Mesenchymal stem cell (in vitro differentiated cells and primary cell): ENCODE data around the gene URM1.
"Not testable (repeated sequence)": the region's sequence is repeated elsewhere in the genome, so short reads cannot be mapped to it uniquely, and the experiment has no call there.

Experiments
- DNase-seq: peaks from one replicate; pipeline ENCODE4 v3.0.0-alpha.2; 2013
- H2AFZ ChIP-seq: one replicate; pipeline ENCODE4 v1.6.1; 2013; ENCODE audit warnings: low read depth, mild to moderate bottlenecking, control low read depth, inconsistent platforms, low read length, moderate library complexity
- H2AK5ac ChIP-seq: 2 replicates; pipeline ENCODE4 v1.6.1; 2013; ENCODE audit warnings: low read length, moderate library complexity, mild to moderate bottlenecking, inconsistent platforms; ENCODE audit not compliant: severe bottlenecking
- H2BK120ac ChIP-seq: one replicate; pipeline ENCODE4 v1.6.1; 2013; ENCODE audit warnings: low read depth, mild to moderate bottlenecking, inconsistent platforms, low read length, moderate library complexity
- H2BK12ac ChIP-seq, 2 experiments: one replicate each; pipeline ENCODE4 v1.6.1; 2013; ENCODE audit warnings: inconsistent platforms in 2 of 2, low read length in 2 of 2, mild to moderate bottlenecking in 2 of 2, moderate library complexity in 2 of 2, control low read depth in 1 of 2
- H2BK15ac ChIP-seq: one replicate; pipeline ENCODE4 v1.6.1; 2013; ENCODE audit warnings: mild to moderate bottlenecking, low read depth, inconsistent platforms; ENCODE audit not compliant: poor library complexity, severe bottlenecking
- H2BK5ac ChIP-seq: 2 replicates; pipeline ENCODE4 v1.6.1; 2013; ENCODE audit warnings: low read depth, mild to moderate bottlenecking, low read length, control low read depth, inconsistent platforms; ENCODE audit not compliant: poor library complexity, severe bottlenecking
- H3K14ac ChIP-seq, 2 experiments: one replicate each; pipeline ENCODE4 v1.6.1; 2013; ENCODE audit warnings: inconsistent platforms in 2 of 2, low read length in 2 of 2, control low read depth in 1 of 2, mild to moderate bottlenecking in 1 of 2, moderate library complexity in 1 of 2
- H3K18ac ChIP-seq, 2 experiments: one replicate each; pipeline ENCODE4 v1.6.1; 2013; ENCODE audit warnings: inconsistent platforms in 2 of 2, low read length in 2 of 2, control low read depth in 1 of 2, low read depth in 1 of 2, mild to moderate bottlenecking in 1 of 2
- H3K23ac ChIP-seq, 2 experiments: one replicate each; pipeline ENCODE4 v1.6.1; 2013; ENCODE audit warnings: inconsistent platforms in 2 of 2, low read length in 2 of 2, mild to moderate bottlenecking in 2 of 2, moderate library complexity in 2 of 2, control low read depth in 1 of 2
- H3K27ac ChIP-seq: 2 replicates; pipeline ENCODE4 v1.5.1; 2013; ENCODE audit warnings: mild to moderate bottlenecking, moderate library complexity, low read length, control low read depth, inconsistent platforms; ENCODE audit not compliant: poor library complexity, severe bottlenecking
- H3K27me3 ChIP-seq, 2 experiments: 2 replicates each; pipeline versions ENCODE4 v1.6.1 to v1.7.0; 2013; ENCODE audit warnings: low read length in 2 of 2, mild to moderate bottlenecking in 2 of 2, moderate library complexity in 2 of 2, control low read depth in 1 of 2, inconsistent platforms in 1 of 2; ENCODE audit not compliant: control insufficient read depth in 1 of 2, insufficient read depth in 1 of 2
- H3K36me3 ChIP-seq, 2 experiments: 2 replicates each; pipeline versions ENCODE4 v1.6.1 to v1.7.0; 2013; ENCODE audit warnings: low read length in 2 of 2, control low read depth in 1 of 2, inconsistent platforms in 1 of 2, low read depth in 1 of 2, mild to moderate bottlenecking in 1 of 2; ENCODE audit not compliant: insufficient read depth in 2 of 2, control insufficient read depth in 1 of 2
- H3K4ac ChIP-seq, 2 experiments: one replicate each; pipeline ENCODE4 v1.6.1; 2013; ENCODE audit warnings: inconsistent platforms in 2 of 2, low read length in 2 of 2, mild to moderate bottlenecking in 2 of 2, moderate library complexity in 2 of 2, control low read depth in 1 of 2, low read depth in 1 of 2
- H3K4me1 ChIP-seq: 2 replicates; pipeline ENCODE4 v1.6.1; 2013; ENCODE audit warnings: low read depth, low read length, control low read depth; ENCODE audit not compliant: control insufficient read depth, insufficient read depth
- H3K4me2 ChIP-seq: 2 replicates; pipeline ENCODE4 v1.6.1; 2013; ENCODE audit warnings: low read length, mild to moderate bottlenecking, inconsistent platforms; ENCODE audit not compliant: poor library complexity, severe bottlenecking
- H3K4me3 ChIP-seq, 2 experiments: 2 replicates each; pipeline versions ENCODE4 v1.5.1 to v1.7.0; 2013; ENCODE audit warnings: low read length in 2 of 2, mild to moderate bottlenecking in 2 of 2, control low read depth in 1 of 2, low read depth in 1 of 2; ENCODE audit not compliant: insufficient read depth in 1 of 2
- H3K79me1 ChIP-seq: replicated peaks from 2 replicates; pipeline ENCODE4 v1.6.1; 2013; ENCODE audit warnings: mild to moderate bottlenecking, control low read depth, low read length, inconsistent platforms; ENCODE audit not compliant: poor library complexity, severe bottlenecking
- H3K9ac ChIP-seq: 2 replicates; pipeline ENCODE4 v1.7.0; 2013; ENCODE audit warnings: mild to moderate bottlenecking, low read length, moderate library complexity
- H3K9me3 ChIP-seq: 2 replicates; pipeline ENCODE4 v1.7.0; 2013; ENCODE audit warnings: mild to moderate bottlenecking, low read length; ENCODE audit not compliant: control insufficient read depth
- H4K8ac ChIP-seq: one replicate; pipeline ENCODE4 v1.6.1; 2013; ENCODE audit warnings: inconsistent platforms, mild to moderate bottlenecking, low read length, moderate library complexity
- H4K91ac ChIP-seq: one replicate; pipeline ENCODE4 v1.6.1; 2013; ENCODE audit warnings: mild to moderate bottlenecking, low read length, inconsistent platforms
- WGBS: methylation state at CpG from one replicate; pipeline ENCODE4 v1.1.7; 2013; ENCODE audit warnings: mixed read lengths; 5-methylcytosine and 5-hydroxymethylcytosine counted together

The URM1 gene

DNA sequence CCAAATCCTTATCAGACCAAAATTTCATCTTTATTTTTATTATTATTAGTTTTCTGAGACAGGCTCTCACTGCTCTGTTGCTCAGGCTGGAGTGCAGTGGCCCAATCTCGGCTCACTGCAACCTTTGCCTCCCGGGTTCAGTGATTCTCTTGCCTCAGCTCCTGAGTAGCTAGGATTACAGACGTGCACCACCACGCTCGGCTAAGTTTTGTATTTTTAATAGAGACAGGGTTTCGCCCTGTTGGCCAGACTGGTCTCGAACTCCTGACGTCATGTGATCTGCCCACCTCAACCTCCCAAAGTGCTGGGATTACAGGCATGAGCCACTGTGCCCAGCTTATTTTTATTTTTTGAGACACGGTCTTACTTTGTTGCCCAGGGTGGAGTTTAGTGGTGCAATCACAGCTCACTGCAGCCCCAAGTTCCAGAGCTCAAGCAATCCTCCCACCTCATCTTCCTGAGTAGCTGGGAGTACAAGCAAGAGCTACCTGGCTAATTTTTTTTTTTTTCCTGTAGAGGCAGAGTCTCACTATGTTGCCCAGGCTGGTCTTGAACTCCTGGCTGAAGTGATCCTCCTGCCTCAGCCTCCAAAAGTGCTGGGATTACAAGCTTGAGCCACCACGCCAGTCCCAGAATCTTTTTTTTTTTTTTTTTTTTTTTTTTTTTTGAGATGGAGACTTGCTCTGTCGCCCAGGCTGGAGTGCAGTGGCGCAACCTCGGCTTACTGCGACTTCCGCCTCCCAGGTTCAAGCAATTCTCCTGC, 32.1 kb upstream of the URM1 start:
- not testable (repeated sequence) for H2AFZ ChIP-seq, H3K18ac ChIP-seq, H4K8ac ChIP-seq, H3K14ac ChIP-seq, H2BK15ac ChIP-seq, H3K27ac ChIP-seq, H3K9ac ChIP-seq, H3K4me3 ChIP-seq, H4K91ac ChIP-seq, H2BK120ac ChIP-seq, H3K4me2 ChIP-seq, H2AK5ac ChIP-seq, H3K23ac ChIP-seq, H3K27me3 ChIP-seq, H3K4me1 ChIP-seq, H3K9me3 ChIP-seq, H2BK5ac ChIP-seq, H3K4ac ChIP-seq, DNase-seq, H2BK12ac ChIP-seq
- WGBS, result 95% methylated on average over 14 of the region's 15 CpGs
- Histone ChIP-seq H3K79me1 (peaks cover 17% of the 10 kb centered on the region), H3K36me3 (peaks cover 18 to 19% of the 10 kb centered on the region in 2 experiments)

DNA sequence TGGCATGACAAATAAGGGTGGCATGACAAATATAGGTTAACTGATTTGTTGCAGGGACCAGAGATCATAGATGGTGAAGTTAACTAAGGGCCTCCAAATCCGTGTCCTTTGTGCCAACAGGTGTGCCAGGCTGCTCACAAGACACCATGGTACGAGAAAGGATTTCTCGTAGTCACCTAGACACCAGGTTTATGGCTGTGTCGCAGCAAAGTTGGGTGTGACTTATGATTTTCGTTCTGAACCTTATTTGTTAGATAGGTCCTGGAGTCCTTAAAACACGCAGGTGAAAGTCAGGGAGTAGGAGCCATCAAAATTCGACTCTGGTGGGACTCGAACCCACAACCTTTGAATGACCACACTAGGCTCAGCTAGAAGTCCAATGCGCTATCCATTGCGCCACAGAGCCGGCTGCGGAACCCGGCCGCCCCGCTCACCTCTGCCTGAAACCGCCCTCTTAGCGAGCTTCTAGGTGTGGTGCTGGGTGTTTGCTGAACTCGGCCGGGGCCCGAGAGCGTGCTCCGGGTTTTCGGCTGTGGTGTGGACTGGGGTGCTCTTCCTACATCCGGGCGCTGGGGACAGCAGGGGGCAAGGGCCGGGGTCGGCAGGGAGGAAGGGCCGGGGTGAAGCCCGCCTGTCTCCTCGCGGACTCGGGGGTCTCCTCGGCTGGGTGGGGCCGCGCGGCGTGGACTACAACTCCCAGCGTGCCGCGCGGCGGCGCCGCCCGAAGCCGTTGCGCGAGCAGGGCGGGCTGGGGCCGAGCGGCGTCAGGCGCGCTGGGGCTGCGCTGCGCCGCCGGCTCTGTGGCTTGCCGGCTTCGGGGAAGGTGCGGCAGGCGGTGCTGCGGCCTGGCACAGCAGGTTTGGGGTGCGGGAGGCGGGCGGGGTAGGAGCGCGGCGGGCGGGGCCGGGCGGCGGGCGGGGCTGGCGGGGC, 31.1 kb upstream of the URM1 start, which contains the start of gene SLC27A4:
Gene SLC27A4 (plus strand): TSS at position 767 of the 930 bp plus-strand sequence. CDS start 2,606 bp downstream, outside the sequence.
- Histone ChIP-seq H3K9me3 (no peaks in the 10 kb centered on the region), H3K4ac (peak within 1 kb of the TSS in 1 of 2 experiments; percentile 40), H3K27ac (no peak within 1 kb of the TSS), H3K9ac (peak within 1 kb of the TSS; percentile 88), H2BK15ac (peak within 1 kb of the TSS; percentile 60), H2BK120ac (no peak within 1 kb of the TSS), H2AK5ac (no peak within 1 kb of the TSS), H4K8ac (peak within 1 kb of the TSS; percentile 83), H3K4me3 (peak within 1 kb of the TSS; percentile 80 to 89), H2BK12ac (peak within 1 kb of the TSS in 1 of 2 experiments; percentile 2), H3K4me2 (peak within 1 kb of the TSS; percentile 94), H2AFZ (peak within 1 kb of the TSS; percentile 85), H3K79me1 (peaks cover 18% of the 10 kb centered on the region), H3K27me3 (no peaks in the 10 kb centered on the region), H2BK5ac (no peak within 1 kb of the TSS), H3K18ac (peak within 1 kb of the TSS in 1 of 2 experiments; percentile 67), H3K23ac (peak within 1 kb of the TSS in 1 of 2 experiments; percentile 66), H4K91ac (peak within 1 kb of the TSS; percentile 16), H3K14ac (peak within 1 kb of the TSS in 1 of 2 experiments; percentile 94), H3K36me3 (peaks cover 24 to 28% of the 10 kb centered on the region in 2 experiments), H3K4me1 (peaks cover 6% of the 10 kb centered on the region)
- 11% methylated on average over 44 of the region's 75 CpGs for WGBS
- peak; percentile 71 for DNase-seq

DNA sequence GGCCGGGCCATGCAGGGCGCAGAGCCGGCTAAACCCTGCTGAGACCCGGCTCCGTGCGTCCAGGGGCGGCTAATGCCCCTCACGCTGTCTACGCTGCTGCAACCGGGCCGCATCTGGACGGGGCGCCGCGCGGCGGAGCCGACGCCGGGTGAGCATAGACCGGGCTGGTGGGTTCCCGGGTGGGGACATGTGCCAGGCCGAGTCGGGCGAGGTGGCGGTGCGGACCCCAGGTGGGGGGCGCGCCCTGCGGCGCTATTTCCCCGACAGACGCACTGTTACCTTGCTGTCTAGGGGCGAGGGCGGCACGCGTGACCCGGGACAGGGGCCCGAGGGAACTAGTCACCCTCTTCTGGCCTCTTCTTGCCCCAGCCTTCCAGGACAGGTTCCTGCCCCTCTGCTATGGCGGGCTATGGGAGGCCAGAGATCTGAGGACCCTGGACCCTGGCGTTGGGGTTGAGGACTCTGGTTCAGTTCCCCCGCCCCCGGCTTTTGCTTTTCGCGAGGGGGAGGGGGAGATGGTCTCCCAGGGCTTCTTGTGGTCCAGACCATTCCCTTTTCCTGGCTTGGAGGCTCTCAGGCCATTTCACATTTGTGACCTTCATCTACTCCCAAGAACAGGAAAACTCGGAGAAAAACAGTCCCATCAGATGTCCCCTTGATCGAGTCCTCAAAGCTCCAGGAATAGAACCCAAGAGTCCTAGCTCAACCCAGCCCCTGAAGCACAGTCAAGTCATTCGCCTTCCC, 30.3 kb upstream of the URM1 start:
- Histone ChIP-seq H3K9me3 (no peaks in the 10 kb centered on the region), H2BK12ac (peak overlapping the region in 1 of 2 experiments; percentile 2), H3K27ac (no peak overlapping the region), H3K4me2 (peak overlapping the region; percentile 94), H3K14ac (peak overlapping the region in 1 of 2 experiments; percentile 94), H2BK15ac (no peak overlapping the region), H3K4ac (no peak overlapping the region), H3K79me1 (peaks cover 20% of the 10 kb centered on the region), H3K36me3 (peaks cover 32 to 36% of the 10 kb centered on the region in 2 experiments), H3K27me3 (no peaks in the 10 kb centered on the region), H3K4me3 (peak overlapping the region; percentile 80 to 89), H4K91ac (no peak overlapping the region), H2AFZ (peak overlapping the region; percentile 43), H3K23ac (peak overlapping the region in 1 of 2 experiments; percentile 66), H4K8ac (peak overlapping the region; percentile 35), H3K9ac (peak overlapping the region; percentile 88), H3K18ac (peak overlapping the region in 1 of 2 experiments; percentile 67), H2BK5ac (no peak overlapping the region), H2AK5ac (no peak overlapping the region), H3K4me1 (peaks cover 6% of the 10 kb centered on the region), H2BK120ac (no peak overlapping the region)
- under 1% methylated on average over 41 of the region's 48 CpGs for WGBS
- no peak for DNase-seq
